Activated T-cell treated with anti-CD3 and anti-CD28 coated beads, Interleukin-2, amount 50 U/mL, for 24 hours (primary cell): Measurements from ENCODE around the gene STAT5A.
"Not testable (repeated sequence)": the region's sequence is repeated elsewhere in the genome, so short reads cannot be mapped to it uniquely, and the experiment has no call there.

ENCODE experiments used
- DNase-seq: peaks from one replicate; pipeline ENCODE4 v3.0.0-alpha.2; 2020
- H3K27ac Mint-ChIP-seq: 2 replicates; pipeline ENCODE4 v1.8.0; 2020; ENCODE audit warnings: mild to moderate bottlenecking, mixed read lengths
- H3K27me3 Mint-ChIP-seq: 2 replicates; pipeline ENCODE4 v1.8.0; 2020; ENCODE audit warnings: mixed read lengths
- H3K36me3 Mint-ChIP-seq: 2 replicates; pipeline ENCODE4 v1.8.0; 2020; ENCODE audit warnings: low read depth, mixed read lengths
- H3K4me1 Mint-ChIP-seq: 2 replicates; pipeline ENCODE4 v1.8.0; 2020; ENCODE audit warnings: low read depth, mixed read lengths
- H3K4me3 Mint-ChIP-seq: 2 replicates; pipeline ENCODE4 v1.8.0; 2020; ENCODE audit warnings: mild to moderate bottlenecking, moderate library complexity, mixed read lengths
- H3K9me3 Mint-ChIP-seq: 2 replicates; pipeline ENCODE4 v1.8.0; 2020; ENCODE audit warnings: mixed read lengths

The STAT5A gene

DNA sequence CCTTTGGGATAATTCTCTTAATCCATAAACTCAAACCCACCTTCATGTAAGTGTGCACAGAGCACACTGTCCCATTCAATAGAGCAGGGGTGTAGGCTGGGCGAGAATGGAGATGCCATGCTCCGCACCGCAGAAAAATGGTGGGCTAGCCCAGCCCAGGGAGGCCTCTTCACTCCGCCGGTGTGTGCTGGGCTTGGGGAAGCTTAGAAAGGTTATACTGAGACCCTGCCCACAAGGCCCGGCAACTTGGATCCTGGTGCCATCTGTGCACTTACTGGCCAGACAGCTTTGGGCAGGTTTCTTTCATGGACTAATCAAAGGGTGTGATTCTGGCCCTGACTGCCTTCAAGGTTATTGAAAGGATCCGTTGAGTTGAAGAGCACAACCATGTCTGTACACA is 3.7 kb upstream of the STAT5A start:
- Mint-ChIP-seq H3K4me3 (no peak overlapping the region), H3K9me3 (no peaks in the 10 kb centered on the region), H3K27me3 (no peaks in the 10 kb centered on the region), H3K36me3 (peaks cover 60% of the 10 kb centered on the region), H3K27ac (peak overlapping the region; percentile 18), H3K4me1 (peaks cover 55% of the 10 kb centered on the region)
- no peak for DNase-seq

DNA sequence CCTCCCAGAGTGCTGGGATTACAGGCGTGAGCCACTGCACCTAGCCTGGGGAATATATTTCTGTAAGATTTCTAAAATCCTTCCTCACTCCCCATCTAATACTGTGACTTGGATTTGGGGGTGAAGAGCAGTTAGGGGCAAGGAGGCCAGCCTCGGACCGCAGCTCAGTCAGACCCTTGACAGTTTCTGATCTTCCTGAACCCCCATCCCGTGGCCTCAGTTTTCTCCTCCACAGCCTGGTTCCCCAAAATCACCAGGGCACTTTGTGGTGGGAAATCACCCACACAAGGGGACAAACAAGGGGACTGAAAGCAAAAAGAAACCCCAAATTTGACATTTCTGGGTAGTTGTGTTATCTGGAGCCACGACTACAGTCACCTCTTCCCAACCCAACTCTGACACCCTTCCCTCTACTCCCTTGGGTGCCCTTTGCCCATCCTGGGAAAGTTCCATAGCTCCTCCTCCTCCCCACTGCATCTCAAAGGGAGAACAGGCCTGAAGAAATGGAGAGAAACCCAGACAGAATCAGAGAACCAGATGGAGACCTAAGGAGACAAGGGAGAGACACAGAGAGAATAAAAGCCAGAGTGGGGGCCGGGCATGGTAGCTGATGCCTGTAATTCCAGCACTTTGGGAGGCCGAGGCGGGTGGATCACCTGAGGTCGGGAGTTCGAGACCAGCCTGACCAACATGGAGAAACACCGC is 2.8 kb upstream of the STAT5A start:
- Mint-ChIP-seq H3K4me1 (peaks cover 62% of the 10 kb centered on the region), H3K4me3 (peak overlapping the region; percentile 85), H3K27ac (peak overlapping the region; percentile 83), H3K36me3 (peaks cover 67% of the 10 kb centered on the region), H3K27me3 (no peaks in the 10 kb centered on the region), H3K9me3 (no peaks in the 10 kb centered on the region)
- DNase-seq, result no peak

- Mint-ChIP-seq H3K27me3 (no peaks in the 10 kb centered on the region), H3K4me1 (peaks cover 73% of the 10 kb centered on the region), H3K4me3 (peak overlapping the region; percentile 85), H3K36me3 (peaks cover 76% of the 10 kb centered on the region), H3K27ac (peak overlapping the region; percentile 97), H3K9me3 (no peaks in the 10 kb centered on the region)
- peak; percentile 37 for DNase-seq
Observed at GRCh38 chr17:42286411-42287221, 1.7 kb upstream of the STAT5A start.

- Mint-ChIP-seq H3K36me3 (peaks cover 80% of the 10 kb centered on the region), H3K9me3 (no peaks in the 10 kb centered on the region), H3K27ac (peak overlapping the region; percentile 97), H3K27me3 (no peaks in the 10 kb centered on the region), H3K4me3 (peak overlapping the region; percentile 85), H3K4me1 (peaks cover 76% of the 10 kb centered on the region)
- peak; percentile 75 for DNase-seq
Observed at GRCh38 chr17:42287305-42287976, 857 bp upstream of the STAT5A start.

GRCh38 chr17:42288803-42289610 is 709 bp downstream of the STAT5A start:
- Mint-ChIP-seq H3K4me3 (peak overlapping the region; percentile 85), H3K36me3 (peaks cover 82% of the 10 kb centered on the region), H3K4me1 (peaks cover 69% of the 10 kb centered on the region), H3K27me3 (no peaks in the 10 kb centered on the region), H3K27ac (peak overlapping the region; percentile 92), H3K9me3 (no peaks in the 10 kb centered on the region)
- peak; percentile 81 for DNase-seq

DNA sequence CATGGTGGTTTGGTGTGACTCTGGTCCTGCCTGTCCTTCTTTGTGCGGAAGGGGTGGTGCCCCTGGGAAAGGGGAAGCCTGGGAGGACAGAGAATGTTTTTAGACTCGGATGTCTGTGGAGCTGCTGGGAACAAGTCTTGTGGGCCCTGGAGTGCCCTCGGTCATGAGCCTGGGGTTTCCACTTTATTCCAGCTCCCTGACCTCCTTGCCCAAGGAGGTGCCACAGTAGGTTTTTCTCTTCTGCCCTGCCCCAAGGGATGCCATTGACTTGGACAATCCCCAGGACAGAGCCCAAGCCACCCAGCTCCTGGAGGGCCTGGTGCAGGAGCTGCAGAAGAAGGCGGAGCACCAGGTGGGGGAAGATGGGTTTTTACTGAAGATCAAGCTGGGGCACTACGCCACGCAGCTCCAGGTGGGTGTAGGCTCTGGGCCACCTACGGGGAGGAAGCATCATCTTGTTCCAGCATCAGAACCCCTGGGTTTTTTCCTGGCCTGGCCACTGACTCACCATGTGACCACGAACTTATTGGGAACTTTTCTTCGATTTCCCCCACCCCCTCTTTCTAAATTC is 1.4 kb downstream of the STAT5A start:
- peak overlapping the region; percentile 92 for H3K27ac Mint-ChIP-seq
- DNase-seq, result peak; percentile 77

DNA sequence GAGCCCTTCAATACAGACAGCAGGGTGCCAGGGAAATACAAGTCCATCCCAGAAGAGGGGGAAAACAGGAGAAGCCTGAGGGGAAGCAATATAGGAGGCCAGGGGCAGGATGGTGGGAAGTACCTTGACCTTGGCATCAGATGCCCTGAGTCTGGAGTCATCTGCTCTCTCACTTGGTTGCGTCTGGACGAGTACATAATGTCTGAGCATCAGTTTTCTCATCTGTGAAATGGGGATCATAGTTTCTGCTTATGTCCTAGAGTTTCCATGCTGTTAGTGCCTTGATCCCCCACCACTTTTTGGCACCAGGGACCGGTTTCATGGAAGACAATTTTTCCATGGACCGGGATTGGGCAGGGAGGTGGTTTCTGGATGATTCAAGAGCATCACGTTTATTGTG is 2.3 kb downstream of the STAT5A start:
- Mint-ChIP-seq H3K9me3 (no peaks in the 10 kb centered on the region), H3K4me3 (peak overlapping the region; percentile 85), H3K36me3 (peaks cover 85% of the 10 kb centered on the region), H3K27me3 (no peaks in the 10 kb centered on the region), H3K27ac (peak overlapping the region; percentile 92), H3K4me1 (peaks cover 72% of the 10 kb centered on the region)
- no peak for DNase-seq

More for the DNA sequence above, 1.4 kb downstream of the STAT5A start:
- H3K9me3 Mint-ChIP-seq, result no peaks in the 10 kb centered on the region
- peaks cover 82% of the 10 kb centered on the region for H3K36me3 Mint-ChIP-seq
- H3K4me3 Mint-ChIP-seq, result peak overlapping the region; percentile 85
- H3K27me3 Mint-ChIP-seq, result no peaks in the 10 kb centered on the region
- peaks cover 69% of the 10 kb centered on the region for H3K4me1 Mint-ChIP-seq

- Mint-ChIP-seq H3K9me3 (no peaks in the 10 kb centered on the region), H3K36me3 (peaks cover 88% of the 10 kb centered on the region), H3K4me3 (peak overlapping the region; percentile 85), H3K27ac (peak overlapping the region; percentile 92), H3K27me3 (no peaks in the 10 kb centered on the region), H3K4me1 (peaks cover 74% of the 10 kb centered on the region)
- peak; percentile 30 for DNase-seq
Observed at GRCh38 chr17:42291129-42291528, 2.8 kb downstream of the STAT5A start.

- peak overlapping the region; percentile 76 for H3K27ac Mint-ChIP-seq
- H3K4me3 Mint-ChIP-seq, result no peak overlapping the region
- H3K36me3 Mint-ChIP-seq, result peaks cover 95% of the 10 kb centered on the region
- H3K9me3 Mint-ChIP-seq, result no peaks in the 10 kb centered on the region
- H3K27me3 Mint-ChIP-seq, result no peaks in the 10 kb centered on the region
- peaks cover 54% of the 10 kb centered on the region for H3K4me1 Mint-ChIP-seq
- no peak for DNase-seq
Observed at GRCh38 chr17:42294469-42295398, 6.4 kb downstream of the STAT5A start.

- peak overlapping the region; percentile 67 for H3K27ac Mint-ChIP-seq
- H3K36me3 Mint-ChIP-seq, result peaks cover 89% of the 10 kb centered on the region
- peaks cover 41% of the 10 kb centered on the region for H3K4me1 Mint-ChIP-seq
Observed at GRCh38 chr17:42296012-42296411, 7.7 kb downstream of the STAT5A start.

DNA sequence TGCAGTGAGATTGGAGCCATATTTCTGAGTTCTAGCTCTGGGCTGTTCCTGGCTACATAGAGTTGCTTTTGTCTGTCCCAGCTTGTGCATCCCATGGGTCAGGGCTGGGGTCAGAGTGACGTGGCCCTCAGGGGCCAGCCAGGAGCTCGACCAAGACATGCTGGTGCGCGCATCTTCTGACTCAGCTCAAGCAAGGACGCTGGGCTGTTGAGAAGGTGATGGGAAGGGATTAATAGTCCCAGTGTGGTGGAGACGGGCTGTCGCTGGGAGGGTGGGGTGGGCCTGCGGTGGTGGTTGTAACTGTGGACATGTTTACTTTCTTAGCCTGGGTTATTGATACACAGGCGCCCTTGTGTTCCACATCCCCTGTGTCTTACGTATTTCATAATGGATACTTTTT is 9.5 kb downstream of the STAT5A start:
- Mint-ChIP-seq H3K36me3 (peaks cover 89% of the 10 kb centered on the region), H3K4me1 (peaks cover 36% of the 10 kb centered on the region)
- not testable (repeated sequence) for DNase-seq, H3K27me3 Mint-ChIP-seq, H3K9me3 Mint-ChIP-seq, H3K27ac Mint-ChIP-seq, H3K4me3 Mint-ChIP-seq

More at GRCh38 chr17:42296012-42296411, 7.7 kb downstream of the STAT5A start:
- DNase-seq, result no peak
- no peaks in the 10 kb centered on the region for H3K9me3 Mint-ChIP-seq
- H3K27me3 Mint-ChIP-seq, result no peaks in the 10 kb centered on the region
- H3K4me3 Mint-ChIP-seq, result no peak overlapping the region

- H3K4me3 Mint-ChIP-seq, H3K9me3 Mint-ChIP-seq, H3K27me3 Mint-ChIP-seq, DNase-seq: not testable (repeated sequence)
- peaks cover 92% of the 10 kb centered on the region for H3K36me3 Mint-ChIP-seq
- H3K27ac Mint-ChIP-seq, result peak overlapping the region; percentile 72
- peaks cover 36% of the 10 kb centered on the region for H3K4me1 Mint-ChIP-seq
Observed at GRCh38 chr17:42299361-42299760, 11.1 kb downstream of the STAT5A start.

GRCh38 chr17:42299913-42300312 is 11.6 kb downstream of the STAT5A start:
- peaks cover 92% of the 10 kb centered on the region for H3K36me3 Mint-ChIP-seq
- H3K4me3 Mint-ChIP-seq, result not testable (repeated sequence)

More at GRCh38 chr17:42299913-42300312, 11.6 kb downstream of the STAT5A start:
- not testable (repeated sequence) for H3K9me3 Mint-ChIP-seq, H3K27me3 Mint-ChIP-seq, DNase-seq, H3K27ac Mint-ChIP-seq
- H3K4me1 Mint-ChIP-seq, result peaks cover 38% of the 10 kb centered on the region
